Colonic mucosa (tissue), 4 donors: ENCODE data around the gene EPG5. TPM values are rescaled to one million over a fixed set of nuclear protein-coding genes. Genes with fewer than 3 reads are reported as not detected.
"Not testable (repeated sequence)": the region's sequence is repeated elsewhere in the genome, so short reads cannot be mapped to it uniquely, and the experiment has no call there.

Source experiments
- DNase-seq: peaks from one replicate; pipeline ENCODE4 v3.0.0-alpha.2; 2020
- H3K27ac ChIP-seq: fragments of 200-600 bp; one replicate; pipeline ENCODE4 v1.8.0; 2021
- H3K27me3 ChIP-seq: fragments of 200-600 bp; one replicate; pipeline ENCODE4 v1.8.0; 2021
- H3K36me3 ChIP-seq: fragments of 200-600 bp; one replicate; pipeline ENCODE4 v1.8.0; 2021
- H3K4me1 ChIP-seq: fragments of 200-600 bp; one replicate; pipeline ENCODE4 v1.8.0; 2021; ENCODE audit warnings: mild to moderate bottlenecking
- H3K4me3 ChIP-seq: fragments of 200-600 bp; one replicate; pipeline ENCODE4 v1.8.0; 2021
- H3K9ac ChIP-seq, 2 donors: one replicate each; pipeline ENCODE4 v1.7.0; 2013; ENCODE audit warnings: control low read depth in 2 of 2, low read depth in 2 of 2, low read length in 2 of 2
- H3K9me3 ChIP-seq: fragments of 200-600 bp; one replicate; pipeline ENCODE4 v1.8.0; 2021
- CTCF ChIP-seq: fragments of 200-600 bp; IDR thresholded peaks from one replicate; pipeline ENCODE4 v1.8.0; 2022; ENCODE audit warnings: antibody characterized with exemption, mild to moderate bottlenecking
- intact Hi-C: fragments of 100-400 bp; cut with DNase I; formaldehyde crosslinking; loops from one replicate; pipeline ENCODE4 v1.14.1; 2022
- total RNA-seq, 2 donors: library from RNA; stranded (reverse); fragmentation: NEBNext Ultra II Directional in 1 of 2; extraction: Animal tissue kit (Norgen Biotek cat#: 25700) in 1 of 2; gene quantifications; one replicate each; pipeline ENCODE4 v1.2.1, GENCODE V29; 2021
- donor health status: healthy.
- donor health status: DM: no; HTN: no; CAD: no.
- donor health status: DM: no; HTN: no; CAD: no.

The EPG5 gene
- total RNA-seq, 2 donors from 2014 or later, result 16.0 to 17.3 TPM

DNA sequence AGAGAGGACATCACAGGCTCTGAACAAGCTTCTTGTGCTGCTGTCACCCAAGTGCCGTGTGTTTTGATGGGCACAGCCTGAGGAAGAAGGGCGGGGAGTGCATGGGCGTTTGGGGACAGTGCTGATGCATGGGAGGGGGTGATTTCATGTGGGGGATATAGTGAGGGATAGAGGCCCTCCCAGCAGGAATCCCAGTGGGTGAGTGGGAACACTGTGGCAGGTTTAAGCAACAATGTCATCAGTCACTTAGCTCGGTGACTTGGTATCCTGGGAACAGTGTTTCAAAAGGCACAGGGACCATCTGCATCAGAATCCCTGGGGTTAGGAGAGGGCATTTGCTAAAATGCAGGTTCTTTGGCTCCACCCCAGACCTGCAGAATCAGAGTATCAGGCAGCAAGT lies 141.0 kb downstream of the EPG5 start:
- no peaks in the 10 kb centered on the region for H3K4me1 ChIP-seq
- H3K27ac ChIP-seq, result no peak overlapping the region
- H3K27me3 ChIP-seq, result no peaks in the 10 kb centered on the region
- H3K36me3 ChIP-seq, result no peaks in the 10 kb centered on the region
- intact Hi-C loops, result no loop called here
- H3K9me3 ChIP-seq, result no peaks in the 10 kb centered on the region
- H3K4me3 ChIP-seq, result no peak overlapping the region
- no peak for TF ChIP-seq CTCF
- no peak for DNase-seq
- no peak overlapping the region for H3K9ac ChIP-seq

GRCh38 chr18:45825258-45826044 lies 141.7 kb downstream of the EPG5 start, which contains the start of gene SIGLEC15:
Gene SIGLEC15, plus strand, starts transcription at chr18:45825675. Its CDS starts 54 bp downstream, at chr18:45825729.
- no peak for TF ChIP-seq CTCF
- Histone ChIP-seq H3K27me3 (no peaks in the 10 kb centered on the region), H3K9ac (no peak within 1 kb of the TSS), H3K27ac (no peak within 1 kb of the TSS), H3K36me3 (no peaks in the 10 kb centered on the region), H3K4me1 (no peaks in the 10 kb centered on the region), H3K4me3 (no peak within 1 kb of the TSS), H3K9me3 (no peaks in the 10 kb centered on the region)
- no peak for DNase-seq
- intact Hi-C loops, result no loop called here

GRCh38 chr18:45821711-45822110 lies 145.4 kb downstream of the EPG5 start:
- Histone ChIP-seq H3K9me3 (no peaks in the 10 kb centered on the region), H3K27ac (no peak overlapping the region), H3K4me3 (no peak overlapping the region), H3K27me3 (no peaks in the 10 kb centered on the region), H3K36me3 (no peaks in the 10 kb centered on the region), H3K9ac (no peak overlapping the region), H3K4me1 (no peaks in the 10 kb centered on the region)
- no peak for TF ChIP-seq CTCF
- intact Hi-C loops, result no loop called here
- DNase-seq, result no peak

DNA sequence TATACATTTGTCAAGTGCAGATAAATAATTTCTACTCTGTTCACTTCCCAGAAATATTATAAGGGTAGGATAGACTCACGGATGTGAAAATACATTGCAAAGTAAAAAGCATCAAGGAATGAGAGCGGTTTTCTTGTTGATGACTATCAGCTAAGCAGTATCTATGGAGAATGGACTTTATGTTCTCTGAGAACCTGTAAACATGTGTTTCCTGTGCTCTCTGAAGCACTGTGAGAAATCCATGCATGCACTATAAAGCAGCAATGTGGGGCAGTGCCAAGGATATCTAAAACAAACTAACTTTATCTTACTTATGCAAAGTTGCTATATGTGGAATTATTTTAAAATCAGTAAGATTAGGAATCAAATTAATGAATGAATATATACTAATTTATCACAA lies 146.1 kb downstream of the EPG5 start:
- DNase-seq, result no peak
- Histone ChIP-seq H3K9me3 (no peaks in the 10 kb centered on the region), H3K36me3 (no peaks in the 10 kb centered on the region), H3K4me1 (no peaks in the 10 kb centered on the region), H3K9ac (no peak overlapping the region), H3K27ac (no peak overlapping the region), H3K27me3 (no peaks in the 10 kb centered on the region), H3K4me3 (no peak overlapping the region)
- intact Hi-C loops, result no loop called here
- no peak for TF ChIP-seq CTCF

- DNase-seq, result no peak
- TF ChIP-seq CTCF, result no peak
- intact Hi-C loops, result no loop called here
Observed at GRCh38 chr18:45820106-45820745, 146.9 kb downstream of the EPG5 start.

GRCh38 chr18:45818765-45819164 lies 148.4 kb downstream of the EPG5 start:
- H3K4me3 ChIP-seq, H3K4me1 ChIP-seq, H3K9me3 ChIP-seq, H3K9ac ChIP-seq, intact Hi-C loops, H3K36me3 ChIP-seq, H3K27ac ChIP-seq, H3K27me3 ChIP-seq, DNase-seq: not testable (repeated sequence)

More at GRCh38 chr18:45820106-45820745, 146.9 kb downstream of the EPG5 start:
- H3K9me3 ChIP-seq, result no peaks in the 10 kb centered on the region
- no peaks in the 10 kb centered on the region for H3K36me3 ChIP-seq
- no peak overlapping the region for H3K27ac ChIP-seq
- H3K9ac ChIP-seq, result no peak overlapping the region
- no peaks in the 10 kb centered on the region for H3K27me3 ChIP-seq
- no peaks in the 10 kb centered on the region for H3K4me1 ChIP-seq
- no peak overlapping the region for H3K4me3 ChIP-seq
